Measurements from ENCODE around the gene MTA3. TPM values are rescaled to one million over a fixed set of nuclear protein-coding genes. Genes with fewer than 3 reads are reported as not detected.

MTA3 gene
- total and polyA plus RNA-seq, 2 of the 8 experiments (the other 6 are each of a cell fraction or from before 2014, with no cell fraction given): 125 to 184 TPM

- no peak for TF ChIP-seq NANOG (IDR thresholded peaks at IDR 0.05; ENCODE audit: insufficient read depth, low read depth, low read length, poor library complexity, severe bottlenecking)
- no peak for TF ChIP-seq SAP30 (IDR thresholded peaks at IDR 0.05; ENCODE audit: insufficient read depth, insufficient replicate concordance, low read length)
- no peak for TF ChIP-seq EGR1 (IDR thresholded peaks at IDR 0.05; ENCODE audit: borderline replicate concordance, low read depth, low read length)
- peak; percentile 45; the same call in 1 of the 2 replicates for TF ChIP-seq E2F6 (IDR thresholded peaks at IDR 0.05)
- no peak for TF ChIP-seq BCL11A (IDR thresholded peaks at IDR 0.05; ENCODE audit: low read depth in 2 of 2, low read length in 2 of 2)
- no peak for TF ChIP-seq SRF (IDR thresholded peaks at IDR 0.05; ENCODE audit: low read depth, low read length)
- TF ChIP-seq SUZ12 (IDR thresholded peaks at IDR 0.05; ENCODE audit: low read length): peak; percentile 48
- no peak for TF ChIP-seq USF2 (IDR thresholded peaks at IDR 0.05; ENCODE audit: low read length)
- TF ChIP-seq EP300 (IDR thresholded peaks at IDR 0.05; ENCODE audit: borderline replicate concordance in 1 of 2, low read depth in 2 of 2, low read length in 2 of 2): no peak
- no peak for TF ChIP-seq SP4 (IDR thresholded peaks at IDR 0.05; ENCODE audit: low read length)
- no peak for TF ChIP-seq GABPA (IDR thresholded peaks at IDR 0.05; ENCODE audit: borderline replicate concordance, insufficient read depth, low read length)
- peak; percentile 94 for TF ChIP-seq KDM4A (IDR thresholded peaks at IDR 0.05; ENCODE audit: low read depth, low read length, severe bottlenecking)
- no peak for TF ChIP-seq CEBPB (IDR thresholded peaks at IDR 0.05; ENCODE audit: low read depth, low read length)
- no peak for TF ChIP-seq SP1 (IDR thresholded peaks at IDR 0.05; ENCODE audit: low read depth, low read length)
- no peak for TF ChIP-seq BACH1 (IDR thresholded peaks at IDR 0.05; ENCODE audit: low read length)
- no peak for TF ChIP-seq HDAC6 (IDR thresholded peaks at IDR 0.05; ENCODE audit: low read depth, low read length)
- TF ChIP-seq CTBP2 (IDR thresholded peaks at IDR 0.05; ENCODE audit: borderline replicate concordance, insufficient read depth, insufficient read length, low read length): no peak
- no peak for TF ChIP-seq FOSL1 (IDR thresholded peaks at IDR 0.05; ENCODE audit: insufficient read depth, low read depth, low read length)
- TF ChIP-seq TAF1 (IDR thresholded peaks at IDR 0.05; ENCODE audit: low read depth, low read length): peak; percentile 58
- peak; percentile 91 for TF ChIP-seq RBBP5 (IDR thresholded peaks at IDR 0.05; ENCODE audit: borderline replicate concordance, low read depth, low read length)
- no peak for TF ChIP-seq TEAD4 (IDR thresholded peaks at IDR 0.05; ENCODE audit: low read depth, low read length)
- no peak for TF ChIP-seq GTF2F1 (IDR thresholded peaks at IDR 0.05; ENCODE audit: borderline replicate concordance, low read depth, low read length)
- TF ChIP-seq CBX5 (IDR thresholded peaks at IDR 0.05; ENCODE audit: low read depth, low read length): no peak
Observed at GRCh38 chr2:42792583-42793333, 224.3 kb downstream of the MTA3 start, which contains the start of gene HAAO (continued).

Data from H1 (cell line).